ENCODE measurements around the gene NOC4L.

The NOC4L gene

GRCh38 chr12:132170094-132170636 lies 25.9 kb downstream of the NOC4L start:
- no peak for DNase-seq (ENCODE audit: low spot score)

DNA sequence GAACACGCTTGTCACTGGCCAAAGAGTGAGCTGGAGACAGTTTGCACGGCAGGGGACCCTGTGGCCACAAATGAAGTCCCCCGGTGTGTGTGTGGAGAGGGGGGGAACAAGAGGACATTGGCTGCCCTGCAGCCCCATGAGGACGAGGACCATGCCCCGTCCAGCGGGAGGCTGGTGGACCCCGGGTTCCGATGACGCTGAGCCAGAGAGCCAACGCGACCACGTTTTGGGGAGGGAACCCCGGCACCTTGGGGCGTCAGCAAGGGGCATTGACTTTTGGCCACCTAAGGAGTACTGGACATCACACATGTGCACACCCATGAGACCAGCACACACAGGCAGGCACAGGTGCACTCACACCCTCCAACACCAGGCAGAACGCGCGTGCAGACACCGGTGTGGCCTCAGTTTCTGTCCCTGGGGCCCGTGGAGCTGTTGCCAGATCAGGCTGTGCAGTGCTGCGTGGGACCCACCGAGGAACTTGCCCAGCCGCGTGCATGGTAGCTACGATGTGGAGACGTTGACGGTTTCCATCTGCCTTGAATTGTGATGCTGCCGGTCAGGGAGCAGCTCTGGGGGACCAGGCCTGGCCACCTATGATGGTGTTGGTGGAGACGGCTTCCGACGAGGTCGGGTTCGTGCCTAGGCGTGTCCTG lies 26.5 kb downstream of the NOC4L start:
- no peak for DNase-seq (ENCODE audit: low spot score)

GRCh38 chr12:132171293-132171967 lies 27.2 kb downstream of the NOC4L start:
- DNase-seq (ENCODE audit: low spot score) = no peak

DNA sequence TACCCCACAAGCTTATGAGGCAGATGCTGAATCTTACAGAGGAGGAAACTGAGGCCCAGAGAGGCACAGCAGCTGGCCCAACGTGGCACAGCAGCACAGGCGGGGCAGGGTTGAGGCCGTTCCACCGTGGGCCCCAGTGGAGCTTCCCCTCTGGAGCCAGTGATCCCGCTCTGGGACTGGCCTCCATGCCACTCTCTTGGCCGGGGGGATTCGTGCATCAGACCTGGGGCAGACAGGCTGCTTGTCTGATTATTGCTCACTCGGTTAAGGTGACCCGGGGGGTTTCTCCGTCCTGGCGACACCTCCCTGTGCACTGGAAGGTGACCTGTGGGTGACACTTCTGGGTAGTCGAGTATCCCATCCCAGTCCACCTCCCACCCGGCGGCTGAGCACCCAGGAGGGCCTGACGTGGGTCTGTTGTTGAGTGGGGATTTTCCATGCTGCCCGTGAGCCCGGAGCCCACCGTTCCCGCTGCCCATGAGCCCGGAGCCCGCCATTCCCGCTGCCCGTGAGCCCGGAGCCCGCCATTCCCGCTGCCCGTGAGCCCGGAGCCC lies 27.8 kb downstream of the NOC4L start:
- DNase-seq (ENCODE audit: low spot score) = no peak

- DNase-seq (ENCODE audit: low spot score) = no peak
These were observed 28.4 kb downstream of the NOC4L start for GRCh38 chr12:132172619-132173018.

- DNase-seq (ENCODE audit: low spot score) = no peak
These were observed 29.1 kb downstream of the NOC4L start for GRCh38 chr12:132173135-132174014.

DNA sequence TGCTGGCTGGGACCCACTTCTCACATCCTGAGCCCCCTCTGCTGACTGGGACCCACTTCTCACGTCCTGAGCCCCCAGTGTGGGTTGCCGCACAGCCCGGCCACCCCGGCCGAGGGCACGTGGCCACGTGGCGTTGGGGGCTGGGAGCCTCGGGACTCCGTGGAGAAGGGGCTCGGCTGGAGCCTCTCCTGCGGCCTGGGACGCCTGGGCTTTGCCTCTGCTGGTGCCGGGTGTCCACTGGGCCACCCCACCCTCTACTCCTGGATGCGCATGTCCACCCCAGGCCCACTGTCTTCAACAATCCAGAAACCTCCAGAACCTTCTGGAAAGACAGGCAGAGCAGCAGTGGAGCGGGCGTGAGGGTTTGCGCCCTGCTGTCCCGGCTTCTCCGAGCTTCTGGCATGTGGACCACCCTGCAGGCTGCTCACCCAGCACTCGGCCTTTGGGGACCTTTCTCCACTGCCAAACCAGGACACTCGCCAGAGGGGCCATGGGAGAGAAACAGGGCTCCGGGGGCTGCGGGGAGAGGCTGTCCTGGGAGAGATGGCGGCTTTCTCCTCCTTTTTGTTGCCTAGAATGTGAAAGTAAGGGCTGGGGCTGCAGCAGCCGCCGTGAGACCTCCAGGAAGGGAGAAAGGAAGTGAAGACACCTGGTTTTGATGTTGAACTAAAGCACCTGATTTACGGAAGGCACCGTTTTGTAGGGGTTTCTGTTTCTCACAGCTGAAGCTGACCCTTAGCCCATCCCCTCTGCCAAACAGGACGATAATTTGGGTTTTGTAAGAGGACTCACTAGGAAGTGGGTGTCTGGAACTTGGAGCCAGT lies 30.0 kb downstream of the NOC4L start:
- DNase-seq (ENCODE audit: low spot score) = no peak

DNA sequence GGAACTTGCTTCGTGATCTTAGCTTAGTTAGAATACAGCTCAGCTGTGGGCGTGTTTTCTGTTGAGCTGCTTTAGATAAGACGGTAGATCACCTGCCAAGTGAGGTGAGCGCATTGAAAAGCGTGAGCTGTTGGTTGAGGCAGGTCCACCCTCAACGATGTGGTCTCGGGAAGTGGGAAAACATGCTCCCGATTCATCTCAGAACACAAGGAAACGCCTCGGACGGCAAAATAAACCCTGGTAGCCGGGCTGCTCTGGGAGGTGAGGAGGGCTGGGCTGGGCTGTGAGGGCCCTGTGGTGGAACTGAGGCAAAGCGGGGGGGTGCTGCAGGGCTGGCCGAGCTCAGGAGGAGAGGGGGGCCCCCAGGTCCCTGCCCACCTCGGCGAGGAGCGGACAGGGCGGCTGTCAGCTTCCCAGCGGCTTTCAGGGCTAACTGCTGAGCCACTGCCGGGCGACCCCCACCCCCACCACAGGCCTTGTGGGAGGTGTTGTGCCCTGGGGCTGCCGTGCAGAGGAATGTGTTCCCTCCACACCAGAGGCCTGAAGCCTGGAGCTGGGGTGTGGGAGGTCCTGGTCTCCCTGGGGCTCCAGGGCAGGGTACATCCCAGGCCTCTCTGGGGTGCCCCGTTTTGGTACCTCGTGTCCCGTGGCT lies 30.7 kb downstream of the NOC4L start:
- DNase-seq (ENCODE audit: low spot score) = no peak

- DNase-seq (ENCODE audit: low spot score) = no peak
These were observed 31.5 kb downstream of the NOC4L start for GRCh38 chr12:132175496-132176384.

DNA sequence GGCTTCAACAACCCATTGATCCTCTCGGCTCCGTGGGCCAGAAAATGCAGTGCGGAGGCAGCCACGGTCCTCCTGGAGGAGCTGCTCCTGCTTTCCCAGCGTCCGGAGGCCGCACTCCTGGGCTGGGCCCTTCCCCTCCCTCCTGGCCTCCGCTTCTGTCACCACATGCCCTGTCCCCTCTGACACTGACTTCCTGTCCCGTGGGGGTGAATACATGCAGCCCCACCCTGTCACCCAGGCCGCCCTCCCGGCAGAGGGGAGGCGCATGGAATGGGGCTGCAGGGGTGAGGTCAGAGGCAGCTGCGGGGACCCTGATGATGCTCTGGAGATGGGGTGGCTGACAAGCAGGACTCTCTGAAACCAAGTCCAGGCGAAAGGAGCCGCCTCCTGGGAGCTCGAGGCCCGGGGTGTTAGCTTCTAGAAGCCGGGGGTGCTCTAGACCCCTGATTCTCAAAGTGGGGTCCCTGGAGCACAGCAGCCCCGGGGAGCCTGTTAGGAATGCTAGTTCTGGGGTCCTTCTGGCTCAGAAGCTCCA lies 32.2 kb downstream of the NOC4L start:
- no peak for DNase-seq (ENCODE audit: low spot score)

- no peak for DNase-seq (ENCODE audit: low spot score)
These were observed 32.8 kb downstream of the NOC4L start for GRCh38 chr12:132176920-132177551.

- DNase-seq (ENCODE audit: low spot score) = no peak
These were observed 34.1 kb downstream of the NOC4L start for GRCh38 chr12:132178316-132178715.

DNA sequence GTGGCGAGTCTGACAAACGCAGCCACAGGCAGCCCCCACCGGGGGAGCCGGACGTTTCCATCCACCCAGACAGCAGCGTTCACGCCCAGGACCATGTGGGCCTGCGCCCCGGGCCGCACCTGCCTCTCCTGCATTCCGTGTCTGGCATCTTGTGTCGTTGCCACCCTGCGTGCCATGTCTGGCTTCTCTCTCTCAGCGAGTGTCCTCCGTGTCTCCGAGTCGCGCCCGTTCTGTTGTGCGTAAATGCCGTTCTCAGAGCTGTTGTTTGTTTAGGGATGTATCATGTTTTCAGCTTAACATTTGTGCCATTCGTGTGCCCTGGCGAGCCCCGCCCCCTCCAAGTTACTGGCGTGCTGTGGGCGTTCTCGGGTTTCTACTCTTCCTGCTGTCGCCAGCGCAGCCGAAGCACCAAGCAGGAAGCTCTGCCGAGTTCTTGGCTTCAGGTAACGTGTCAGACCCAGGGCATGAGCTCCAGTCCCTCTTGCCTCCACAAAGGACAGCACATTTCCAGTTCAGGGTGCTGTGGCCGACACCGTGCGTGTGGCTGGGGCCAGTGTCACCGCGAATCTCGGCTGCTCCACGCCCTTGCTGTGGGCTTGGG lies 34.6 kb downstream of the NOC4L start:
- no peak for DNase-seq (ENCODE audit: low spot score)

GRCh38 chr12:132179431-132180362 lies 35.4 kb downstream of the NOC4L start:
- no peak for DNase-seq (ENCODE audit: low spot score)

DNA sequence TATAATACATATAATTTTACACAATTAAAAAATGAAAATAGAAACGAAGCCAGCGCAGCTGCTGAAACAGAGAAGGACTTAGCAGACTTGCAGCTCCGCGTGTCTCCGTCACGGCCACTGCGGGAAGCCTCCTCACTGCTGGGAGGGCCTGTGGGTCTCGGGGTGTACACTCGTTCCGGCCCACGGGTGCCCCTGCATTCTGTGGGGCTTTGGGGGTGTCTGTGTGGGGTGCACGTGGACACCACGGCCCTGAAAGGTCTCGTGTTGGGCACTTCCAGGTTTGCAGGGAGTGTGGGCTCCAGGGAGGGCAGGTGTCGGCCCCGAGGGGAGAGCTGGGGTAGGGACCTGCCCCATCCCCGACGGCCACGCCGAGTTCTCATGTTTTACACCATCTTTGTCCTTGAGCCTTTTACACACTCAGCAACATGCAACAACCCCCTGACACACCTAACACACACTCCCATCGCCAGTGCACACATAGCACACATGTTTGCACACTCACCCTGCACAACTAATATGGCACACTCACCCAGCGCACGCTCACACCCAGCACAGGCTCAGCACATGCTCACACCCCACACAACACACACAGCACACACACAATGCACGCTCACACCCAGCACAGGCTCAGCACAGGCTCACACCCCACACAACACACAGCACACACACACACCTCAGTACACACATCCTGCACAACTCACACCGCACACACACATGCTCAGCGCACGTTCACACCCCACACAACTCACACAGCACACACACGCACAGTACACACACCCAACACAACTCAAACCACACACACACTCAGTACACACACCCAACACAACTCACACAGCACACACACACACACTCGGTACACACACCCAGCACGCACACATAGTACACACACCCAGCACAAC lies 36.6 kb downstream of the NOC4L start:
- DNase-seq (ENCODE audit: low spot score) = no peak

DNA sequence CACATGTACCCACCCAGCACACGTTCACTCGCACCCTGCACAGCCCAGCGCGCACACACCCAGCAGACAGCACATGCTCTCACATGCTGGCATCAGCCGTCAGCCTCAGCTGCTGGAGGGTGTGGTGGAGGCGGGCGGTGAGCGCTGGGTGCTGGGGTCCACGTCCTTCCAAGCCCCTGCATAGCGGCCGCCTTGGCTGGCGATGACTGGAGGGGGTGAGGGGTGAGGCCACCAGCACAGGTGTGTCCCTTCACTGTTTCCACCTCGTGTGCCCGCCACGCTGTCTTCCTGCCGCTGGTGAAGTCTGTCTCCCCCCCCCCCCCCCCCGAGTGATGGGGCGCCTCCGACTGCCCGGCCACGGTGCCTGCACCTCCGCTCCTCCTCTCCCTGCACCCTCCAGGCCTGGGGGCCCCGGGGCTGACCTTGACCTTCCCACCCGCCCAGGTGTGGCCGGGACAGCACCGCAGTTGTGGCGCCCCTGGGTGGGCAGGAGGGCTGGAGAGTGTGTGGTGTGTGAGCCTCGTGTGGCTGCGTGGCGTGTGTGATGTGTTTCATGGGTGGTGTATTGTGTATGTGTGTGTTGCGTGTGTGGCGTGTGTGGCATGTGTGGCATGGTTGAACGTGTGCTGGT lies 37.4 kb downstream of the NOC4L start:
- no peak for DNase-seq (ENCODE audit: low spot score)
